ENCODE results near the gene VPS13D.
"Not testable (repeated sequence)": the region's sequence is repeated elsewhere in the genome, so short reads cannot be mapped to it uniquely, and the experiment has no call there.

The VPS13D gene

DNA sequence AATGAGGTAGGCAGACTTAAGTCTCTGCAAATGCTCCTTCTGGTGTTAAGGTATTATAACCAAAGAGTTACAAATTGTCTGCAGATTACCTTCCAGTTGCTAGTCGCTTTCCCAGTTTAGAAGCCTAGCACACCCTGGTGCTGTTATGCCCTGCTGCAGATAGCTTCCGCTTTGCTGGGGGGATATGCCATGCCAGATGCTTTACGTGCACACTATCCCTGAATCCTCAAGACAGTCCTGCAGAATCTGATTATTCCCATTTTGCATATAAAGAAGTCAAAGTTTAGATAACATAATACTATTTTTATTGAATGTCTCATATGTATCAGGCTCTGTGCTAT is 221.7 kb downstream of the VPS13D start:
- Histone ChIP-seq H3K4me1 (ENCODE audit: insufficient read depth, low read length) (peaks cover 84% of the 10 kb centered on the region), H3K9me3 (ENCODE audit: low read length) (no peaks in the 10 kb centered on the region), H3K27me3 (ENCODE audit: control insufficient read depth in 1 of 2, insufficient read depth in 2 of 2, low read length in 2 of 2) (no peaks in the 10 kb centered on the region), H3K36me3 (ENCODE audit: insufficient read depth, low read length) (peaks cover 3% of the 10 kb centered on the region), H3K4me3 (ENCODE audit: low read depth in 1 of 2, low read length in 2 of 2) (no peak overlapping the region), H3K9ac (ENCODE audit: low read length) (no peak overlapping the region), H3K27ac (ENCODE audit: low read depth, low read length) (no peak overlapping the region)

DNA sequence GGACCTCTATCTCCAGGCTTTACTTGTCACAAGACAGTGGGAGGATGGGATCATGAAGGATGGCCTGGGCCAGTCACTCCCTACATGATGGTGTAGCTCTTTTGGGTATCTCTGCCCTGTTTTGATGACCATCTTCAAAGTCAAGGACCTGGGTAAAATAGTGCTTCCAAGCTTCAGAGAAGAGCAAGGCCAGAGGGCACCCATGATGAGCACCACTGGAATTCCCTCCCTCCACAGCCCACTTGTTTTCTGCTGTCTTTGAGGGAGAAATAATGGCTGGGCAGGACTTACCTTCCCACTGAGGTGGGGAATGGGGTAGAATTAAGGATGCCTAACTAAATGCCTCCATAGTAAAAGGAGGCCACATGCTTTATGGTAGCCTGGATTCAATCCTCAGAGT is 222.4 kb downstream of the VPS13D start:
- Histone ChIP-seq H3K4me1 (ENCODE audit: insufficient read depth, low read length) (peaks cover 80% of the 10 kb centered on the region), H3K27me3 (ENCODE audit: control insufficient read depth in 1 of 2, insufficient read depth in 2 of 2, low read length in 2 of 2) (no peaks in the 10 kb centered on the region), H3K27ac (ENCODE audit: low read depth, low read length) (peak overlapping the region; percentile 12), H3K4me3 (ENCODE audit: low read depth in 1 of 2, low read length in 2 of 2) (no peak overlapping the region), H3K36me3 (ENCODE audit: insufficient read depth, low read length) (peaks cover 6% of the 10 kb centered on the region), H3K9ac (ENCODE audit: low read length) (no peak overlapping the region), H3K9me3 (ENCODE audit: low read length) (no peaks in the 10 kb centered on the region)

DNA sequence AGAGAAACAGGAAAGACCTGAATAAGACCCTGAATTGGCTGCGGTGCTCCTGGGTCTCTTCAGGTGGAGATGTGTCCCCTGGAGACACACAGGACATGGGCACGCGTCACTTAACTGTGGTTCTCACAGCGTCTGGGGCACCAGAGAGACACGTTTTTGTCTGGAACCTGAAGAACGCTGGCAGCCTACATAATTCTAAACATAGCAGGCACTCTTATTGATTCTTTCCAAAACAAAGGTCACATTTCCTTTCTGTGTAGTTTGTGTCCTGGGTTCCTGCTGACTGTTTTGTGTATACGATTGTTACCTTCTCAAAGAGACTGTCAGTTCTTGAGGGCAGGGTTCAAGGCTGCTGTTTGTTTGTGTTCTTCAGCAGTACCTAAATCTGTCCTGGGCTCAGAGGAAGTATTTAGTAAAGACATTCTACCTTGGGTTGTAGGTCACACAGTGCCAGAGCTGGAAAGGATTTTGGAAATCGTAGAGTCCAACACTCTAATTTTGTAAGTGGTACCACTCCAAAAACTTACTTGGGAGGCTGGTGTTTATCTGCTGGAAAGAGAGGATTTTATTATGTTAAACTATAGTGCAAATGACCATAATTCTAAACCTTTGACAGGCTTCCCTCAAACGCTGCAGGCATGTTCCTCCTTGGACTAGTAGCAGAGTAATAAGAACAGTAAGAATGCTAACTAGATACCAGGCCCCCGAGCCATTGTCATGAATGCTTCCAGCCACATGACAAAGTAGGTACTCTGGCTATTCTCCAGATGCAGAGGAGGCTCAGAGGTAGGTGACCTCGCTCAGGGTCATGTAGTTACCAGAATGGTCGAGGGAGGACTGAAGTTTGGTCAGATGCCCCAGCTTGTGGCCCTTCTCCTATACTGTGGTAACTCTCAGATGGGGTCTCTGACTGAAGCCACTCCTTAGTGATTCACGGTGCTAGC is 223.8 kb downstream of the VPS13D start:
- no peaks in the 10 kb centered on the region for H3K9me3 ChIP-seq (ENCODE audit: low read length)
- no peak overlapping the region for H3K9ac ChIP-seq (ENCODE audit: low read length)
- peaks cover 6% of the 10 kb centered on the region for H3K36me3 ChIP-seq (ENCODE audit: insufficient read depth, low read length)
- H3K4me3 ChIP-seq (ENCODE audit: low read depth in 1 of 2, low read length in 2 of 2): no peak overlapping the region
- peak overlapping the region; percentile 64 for H3K27ac ChIP-seq (ENCODE audit: low read depth, low read length)
- peaks cover 80% of the 10 kb centered on the region for H3K4me1 ChIP-seq (ENCODE audit: insufficient read depth, low read length)
- H3K27me3 ChIP-seq (ENCODE audit: control insufficient read depth in 1 of 2, insufficient read depth in 2 of 2, low read length in 2 of 2): no peaks in the 10 kb centered on the region

DNA sequence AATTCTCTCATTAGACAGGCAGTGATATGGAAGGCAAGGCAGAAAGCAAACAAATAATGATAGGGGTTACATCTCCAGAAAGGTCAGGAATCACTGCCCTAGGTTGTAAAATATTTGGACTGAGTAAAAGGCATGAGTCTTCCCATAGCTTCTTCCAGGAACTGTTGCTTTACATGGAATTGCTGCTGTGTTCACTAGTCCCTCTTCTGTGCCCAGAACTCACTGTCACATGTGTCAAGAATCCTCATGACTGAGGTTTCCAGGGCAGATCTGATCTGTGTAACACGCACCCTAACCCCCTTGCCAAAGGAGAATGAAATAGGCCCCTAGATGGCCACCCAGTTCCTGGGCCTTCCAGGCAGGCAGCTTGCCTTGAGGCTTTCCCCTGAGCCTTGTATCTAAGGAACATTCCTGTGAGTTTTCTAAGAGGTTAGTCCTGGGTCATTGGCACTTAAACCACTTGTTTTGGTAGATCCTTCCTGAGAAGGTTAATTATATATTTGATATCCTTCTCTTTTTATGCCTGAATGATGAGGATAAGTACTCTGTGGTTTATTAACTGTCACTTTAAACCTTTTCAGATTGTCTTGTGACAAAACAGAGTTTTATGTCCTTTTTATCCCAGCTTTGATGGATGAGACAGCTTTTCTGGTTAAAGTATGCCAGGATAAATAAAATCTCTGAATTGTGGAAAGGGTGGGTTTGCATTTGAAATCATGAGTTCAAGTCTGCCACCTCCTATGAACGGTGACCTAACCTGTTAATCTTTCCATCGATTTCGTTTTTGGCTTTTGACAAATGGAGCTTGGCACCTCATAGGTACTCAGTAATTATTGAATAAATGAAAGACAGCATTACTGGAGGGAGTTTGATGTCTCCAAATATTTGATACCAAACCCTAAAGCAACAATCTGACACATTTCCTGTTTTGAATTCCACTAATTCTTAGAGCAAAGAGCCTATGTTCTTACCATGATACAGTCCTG is 224.9 kb downstream of the VPS13D start:
- no peak overlapping the region for H3K4me3 ChIP-seq (ENCODE audit: low read depth in 1 of 2, low read length in 2 of 2)
- peaks cover 79% of the 10 kb centered on the region for H3K4me1 ChIP-seq (ENCODE audit: insufficient read depth, low read length)
- no peaks in the 10 kb centered on the region for H3K27me3 ChIP-seq (ENCODE audit: control insufficient read depth in 1 of 2, insufficient read depth in 2 of 2, low read length in 2 of 2)
- peak overlapping the region; percentile 64 for H3K27ac ChIP-seq (ENCODE audit: low read depth, low read length)
- peaks cover 6% of the 10 kb centered on the region for H3K36me3 ChIP-seq (ENCODE audit: insufficient read depth, low read length)
- no peaks in the 10 kb centered on the region for H3K9me3 ChIP-seq (ENCODE audit: low read length)
- H3K9ac ChIP-seq (ENCODE audit: low read length): no peak overlapping the region

DNA sequence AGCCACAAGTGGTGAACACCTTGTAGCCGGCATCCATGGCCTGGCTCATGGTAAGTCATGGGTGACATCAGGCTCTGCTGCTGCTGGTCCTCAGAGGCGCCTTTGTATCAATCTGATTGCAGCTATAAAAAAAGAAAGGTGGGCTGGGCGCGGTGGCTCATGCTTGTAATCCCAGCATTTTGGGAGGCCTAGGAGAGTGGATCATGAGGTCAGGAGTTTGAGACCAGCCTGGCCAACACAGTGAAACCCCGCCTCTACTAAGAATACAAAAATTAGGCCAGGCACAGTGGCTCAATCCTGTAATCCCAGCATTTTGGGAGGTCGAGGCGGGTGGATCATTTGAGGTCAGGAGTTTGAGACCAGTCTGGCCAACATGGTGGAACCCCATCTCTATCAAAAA is 226.3 kb downstream of the VPS13D start:
- not testable (repeated sequence) for H3K9ac ChIP-seq (ENCODE audit: low read length); H3K4me3 ChIP-seq (ENCODE audit: low read depth in 1 of 2, low read length in 2 of 2); H3K9me3 ChIP-seq (ENCODE audit: low read length); H3K36me3 ChIP-seq (ENCODE audit: insufficient read depth, low read length); H3K27me3 ChIP-seq (ENCODE audit: control insufficient read depth in 1 of 2, insufficient read depth in 2 of 2, low read length in 2 of 2); H3K27ac ChIP-seq (ENCODE audit: low read depth, low read length)
- H3K4me1 ChIP-seq (ENCODE audit: insufficient read depth, low read length): peaks cover 76% of the 10 kb centered on the region

DNA sequence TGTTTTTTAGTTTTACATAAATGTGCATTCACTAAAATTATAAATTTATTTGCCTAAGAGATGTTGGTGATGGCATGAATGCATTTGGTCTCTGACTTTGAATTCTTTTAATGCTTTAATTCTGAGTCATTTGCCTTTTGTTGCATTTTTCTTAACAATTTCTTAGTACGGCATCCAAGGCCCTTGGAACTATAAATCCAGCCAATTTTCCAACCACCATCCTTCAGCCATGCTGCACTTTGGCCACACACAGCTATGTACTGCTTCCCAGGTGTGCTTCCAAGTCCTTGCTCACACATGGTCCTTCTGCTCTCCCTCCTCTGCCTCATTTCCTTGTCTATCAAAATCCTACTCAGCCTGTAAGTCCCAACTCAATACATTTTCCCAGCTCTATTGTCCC is 227.1 kb downstream of the VPS13D start:
- Histone ChIP-seq H3K27ac (ENCODE audit: low read depth, low read length) (no peak overlapping the region), H3K9ac (ENCODE audit: low read length) (no peak overlapping the region), H3K4me1 (ENCODE audit: insufficient read depth, low read length) (peaks cover 76% of the 10 kb centered on the region), H3K36me3 (ENCODE audit: insufficient read depth, low read length) (peaks cover 3% of the 10 kb centered on the region), H3K9me3 (ENCODE audit: low read length) (no peaks in the 10 kb centered on the region), H3K4me3 (ENCODE audit: low read depth in 1 of 2, low read length in 2 of 2) (no peak overlapping the region), H3K27me3 (ENCODE audit: control insufficient read depth in 1 of 2, insufficient read depth in 2 of 2, low read length in 2 of 2) (no peaks in the 10 kb centered on the region)

DNA sequence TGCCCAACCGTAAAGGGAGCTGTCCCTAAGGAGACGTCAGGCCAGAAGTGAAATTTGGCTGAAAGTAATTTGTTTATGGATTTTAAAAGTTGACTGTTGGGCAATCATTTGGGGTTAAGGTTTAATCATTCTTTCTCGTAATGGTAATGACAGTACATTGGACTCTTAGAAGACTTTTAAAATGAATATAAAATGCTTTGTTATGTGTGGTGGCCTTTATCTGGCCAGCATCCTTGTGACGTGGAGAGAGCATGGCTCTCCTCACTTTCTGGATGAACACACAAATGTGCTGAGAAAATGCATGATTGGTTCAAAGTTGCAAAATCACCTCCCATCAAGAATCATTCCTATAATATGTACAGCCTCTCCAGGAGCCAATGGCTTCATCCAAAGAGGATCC is 227.9 kb downstream of the VPS13D start:
- H3K9ac ChIP-seq (ENCODE audit: low read length): no peak overlapping the region
- peaks cover 76% of the 10 kb centered on the region for H3K4me1 ChIP-seq (ENCODE audit: insufficient read depth, low read length)
- H3K36me3 ChIP-seq (ENCODE audit: insufficient read depth, low read length): peaks cover 3% of the 10 kb centered on the region

DNA sequence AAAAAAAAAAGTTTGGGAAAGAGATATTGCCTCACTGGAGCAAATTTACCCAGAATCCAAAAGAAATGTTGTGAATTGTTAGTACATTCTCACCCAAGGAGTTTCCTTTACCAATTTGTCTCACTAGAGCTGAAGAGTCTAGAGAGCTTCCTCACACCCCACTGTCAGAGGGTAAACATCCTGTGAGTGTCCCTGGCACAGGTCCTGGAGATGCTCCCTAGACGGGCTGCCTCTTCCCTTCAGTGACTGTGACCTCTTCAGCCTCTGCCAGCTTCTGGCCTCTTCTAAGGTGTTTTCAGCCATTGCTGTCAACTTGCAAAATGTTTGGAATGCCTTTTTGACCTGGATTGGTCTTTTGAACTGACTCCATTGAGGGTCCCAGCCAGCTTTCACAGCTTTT is 228.7 kb downstream of the VPS13D start:
- H3K4me3 ChIP-seq (ENCODE audit: low read depth in 1 of 2, low read length in 2 of 2): no peak overlapping the region
- H3K27ac ChIP-seq (ENCODE audit: low read depth, low read length): peak overlapping the region; percentile 37
- peaks cover 3% of the 10 kb centered on the region for H3K36me3 ChIP-seq (ENCODE audit: insufficient read depth, low read length)
- H3K4me1 ChIP-seq (ENCODE audit: insufficient read depth, low read length): peaks cover 76% of the 10 kb centered on the region
- no peaks in the 10 kb centered on the region for H3K27me3 ChIP-seq (ENCODE audit: control insufficient read depth in 1 of 2, insufficient read depth in 2 of 2, low read length in 2 of 2)
- no peak overlapping the region for H3K9ac ChIP-seq (ENCODE audit: low read length)
- H3K9me3 ChIP-seq (ENCODE audit: low read length): no peaks in the 10 kb centered on the region

More for the DNA sequence above, 227.9 kb downstream of the VPS13D start:
- no peaks in the 10 kb centered on the region for H3K9me3 ChIP-seq (ENCODE audit: low read length)
- H3K4me3 ChIP-seq (ENCODE audit: low read depth in 1 of 2, low read length in 2 of 2): no peak overlapping the region
- H3K27me3 ChIP-seq (ENCODE audit: control insufficient read depth in 1 of 2, insufficient read depth in 2 of 2, low read length in 2 of 2): no peaks in the 10 kb centered on the region
- no peak overlapping the region for H3K27ac ChIP-seq (ENCODE audit: low read depth, low read length)

DNA sequence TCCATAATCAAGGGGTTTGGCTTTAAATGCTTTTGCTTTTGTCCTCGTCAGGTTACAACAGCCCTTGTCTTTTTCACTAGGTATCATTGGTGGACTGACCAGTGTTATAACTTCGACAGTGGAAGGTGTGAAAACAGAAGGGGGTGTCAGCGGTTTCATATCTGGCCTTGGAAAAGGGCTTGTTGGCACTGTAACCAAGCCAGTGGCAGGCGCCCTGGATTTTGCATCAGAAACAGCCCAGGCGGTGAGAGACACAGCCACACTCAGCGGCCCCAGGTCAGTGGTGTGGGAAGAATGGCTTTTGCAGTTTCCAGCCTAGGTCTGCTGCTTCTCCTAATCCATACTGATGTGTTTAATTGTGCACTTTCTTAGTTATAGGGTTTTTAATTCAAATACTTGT is 230.3 kb downstream of the VPS13D start:
- H3K4me3 ChIP-seq (ENCODE audit: low read depth in 1 of 2, low read length in 2 of 2): no peak overlapping the region
- H3K27me3 ChIP-seq (ENCODE audit: control insufficient read depth in 1 of 2, insufficient read depth in 2 of 2, low read length in 2 of 2): no peaks in the 10 kb centered on the region
- H3K9me3 ChIP-seq (ENCODE audit: low read length): no peaks in the 10 kb centered on the region
- peaks cover 3% of the 10 kb centered on the region for H3K36me3 ChIP-seq (ENCODE audit: insufficient read depth, low read length)
- no peak overlapping the region for H3K9ac ChIP-seq (ENCODE audit: low read length)
- peak overlapping the region; percentile 19 for H3K27ac ChIP-seq (ENCODE audit: low read depth, low read length)
- peaks cover 76% of the 10 kb centered on the region for H3K4me1 ChIP-seq (ENCODE audit: insufficient read depth, low read length)

DNA sequence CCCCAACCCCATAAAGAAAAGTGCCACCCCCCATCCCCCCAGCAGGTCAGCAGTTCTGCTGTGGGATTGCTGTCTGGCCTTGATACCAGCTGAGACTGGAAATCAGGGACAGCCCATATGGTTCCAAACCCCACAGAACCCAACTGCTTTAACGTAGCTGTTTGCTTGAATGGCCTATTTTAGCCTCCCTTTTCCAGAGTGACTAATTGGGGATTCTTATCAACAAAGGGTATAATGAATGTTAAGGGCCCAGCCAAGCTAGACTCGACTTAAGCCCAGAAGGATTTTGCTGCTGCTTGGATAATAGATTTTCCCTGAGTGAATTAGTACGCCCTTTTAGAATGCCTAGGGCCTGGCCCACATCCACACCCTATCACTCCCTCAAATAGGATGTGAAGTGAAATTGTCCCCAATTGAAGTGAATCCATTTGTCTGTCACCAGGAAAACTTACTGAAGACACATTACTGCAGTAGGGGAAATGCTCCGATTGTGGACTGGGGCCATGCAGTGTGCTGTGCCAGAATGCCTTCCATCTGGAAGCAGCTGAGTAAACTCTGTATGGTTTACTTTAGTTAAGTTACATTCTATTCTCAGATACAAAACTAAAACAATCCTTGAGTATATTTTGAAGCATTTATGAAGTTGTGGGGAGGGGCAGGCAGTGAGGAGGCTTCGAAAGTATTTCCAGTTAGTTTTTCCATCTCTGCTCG is 231.2 kb downstream of the VPS13D start:
- H3K27me3 ChIP-seq (ENCODE audit: control insufficient read depth in 1 of 2, insufficient read depth in 2 of 2, low read length in 2 of 2): no peaks in the 10 kb centered on the region
- peak overlapping the region; percentile 84 for H3K27ac ChIP-seq (ENCODE audit: low read depth, low read length)
- no peaks in the 10 kb centered on the region for H3K9me3 ChIP-seq (ENCODE audit: low read length)
- peak overlapping the region; percentile 4 for H3K9ac ChIP-seq (ENCODE audit: low read length)
- peaks cover 3% of the 10 kb centered on the region for H3K36me3 ChIP-seq (ENCODE audit: insufficient read depth, low read length)
- H3K4me1 ChIP-seq (ENCODE audit: insufficient read depth, low read length): peaks cover 79% of the 10 kb centered on the region
- H3K4me3 ChIP-seq (ENCODE audit: low read depth in 1 of 2, low read length in 2 of 2): no peak overlapping the region

DNA sequence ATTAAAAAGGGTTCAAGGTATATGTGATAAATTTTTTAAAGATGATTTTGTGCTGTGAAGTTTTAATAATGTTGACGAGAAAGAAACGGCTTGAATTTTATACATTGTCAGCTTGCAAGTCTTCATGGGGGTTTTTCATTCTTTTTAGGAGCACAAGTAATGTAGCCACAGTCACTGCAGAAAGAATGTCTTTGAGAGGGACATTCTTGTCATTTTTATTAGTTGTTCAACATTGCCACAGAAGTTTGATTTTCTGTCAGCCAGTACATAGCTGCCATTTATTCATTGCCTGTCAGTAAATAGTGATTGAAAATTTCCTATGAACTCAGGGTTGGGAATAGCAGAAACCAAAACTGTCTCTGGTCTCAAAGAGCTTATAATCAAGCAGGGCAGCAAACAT is 231.9 kb downstream of the VPS13D start:
- peaks cover 79% of the 10 kb centered on the region for H3K4me1 ChIP-seq (ENCODE audit: insufficient read depth, low read length)
- H3K36me3 ChIP-seq (ENCODE audit: insufficient read depth, low read length): peaks cover 3% of the 10 kb centered on the region
- H3K4me3 ChIP-seq (ENCODE audit: low read depth in 1 of 2, low read length in 2 of 2): no peak overlapping the region
- H3K9ac ChIP-seq (ENCODE audit: low read length): peak overlapping the region; percentile 4
- H3K9me3 ChIP-seq (ENCODE audit: low read length): no peaks in the 10 kb centered on the region
- peak overlapping the region; percentile 84 for H3K27ac ChIP-seq (ENCODE audit: low read depth, low read length)
- no peaks in the 10 kb centered on the region for H3K27me3 ChIP-seq (ENCODE audit: control insufficient read depth in 1 of 2, insufficient read depth in 2 of 2, low read length in 2 of 2)
